OCI-LY1 (cell line): ENCODE results near the gene ZNF654.

Source experiments
- H2AFZ ChIP-seq: fragments of 200-600 bp; sonication (generic), shearing (Covaris generic); 2 replicates; pipeline ENCODE4 v1.6.0; 2014; ENCODE audit warnings: antibody characterized with exemption, mild to moderate bottlenecking, low read length
- H3F3A ChIP-seq: fragments of 200-600 bp; sonication (generic), shearing (Covaris generic); 2 replicates; pipeline ENCODE4 v1.6.0; 2014; ENCODE audit warnings: mild to moderate bottlenecking, antibody characterized with exemption, low read length, moderate library complexity; ENCODE audit not compliant: insufficient read depth
- H3K27ac ChIP-seq: fragments of 200-600 bp; sonication (generic); 2 replicates; pipeline ENCODE4 v1.5.1; 2014; ENCODE audit warnings: low read length, mixed run types, mild to moderate bottlenecking, low read depth; ENCODE audit not compliant: poor library complexity, severe bottlenecking
- H3K27me3 ChIP-seq: fragments of 200-600 bp; sonication (generic); 2 replicates; pipeline ENCODE4 v1.6.0; 2014; ENCODE audit warnings: antibody characterized with exemption, mild to moderate bottlenecking, low read length, moderate library complexity; ENCODE audit not compliant: insufficient read depth
- H3K36me3 ChIP-seq: fragments of 200-600 bp; sonication (generic); 2 replicates; pipeline ENCODE4 v1.6.1; 2014; ENCODE audit warnings: mild to moderate bottlenecking, antibody characterized with exemption, low read length, moderate library complexity, mixed read lengths; ENCODE audit not compliant: insufficient read depth
- H3K4me1 ChIP-seq: fragments of 200-600 bp; sonication (generic); 2 replicates; pipeline ENCODE4 v1.5.1; 2014; ENCODE audit warnings: mild to moderate bottlenecking, low read length, moderate library complexity; ENCODE audit not compliant: insufficient read depth, severe bottlenecking
- H3K4me2 ChIP-seq: fragments of 200-600 bp; sonication (generic), shearing (Covaris generic); 2 replicates; pipeline ENCODE4 v1.6.1; 2014; ENCODE audit warnings: low read length
- H3K4me3 ChIP-seq: fragments of 200-600 bp; sonication (generic); 2 replicates; pipeline ENCODE4 v1.5.1; 2014; ENCODE audit warnings: low read length, low read depth, mild to moderate bottlenecking, mixed read lengths; ENCODE audit not compliant: poor library complexity, severe bottlenecking
- H3K79me2 ChIP-seq: fragments of 200-600 bp; shearing (Covaris generic); 2 replicates; pipeline ENCODE4 v1.6.1; 2016; ENCODE audit warnings: mixed run types, low read length, mixed read lengths; ENCODE audit not compliant: insufficient read depth
- H3K9ac ChIP-seq: fragments of 200-600 bp; sonication (generic), shearing (Covaris generic); 2 replicates; pipeline ENCODE4 v1.6.1; 2014; ENCODE audit warnings: mild to moderate bottlenecking, low read length, mixed read lengths
- H3K9me2 ChIP-seq: fragments of 200-600 bp; sonication (generic), shearing (Covaris generic); 2 replicates; pipeline ENCODE4 v1.6.1; 2014; ENCODE audit warnings: low read depth, mild to moderate bottlenecking, low read length, mixed read lengths
- H3K9me3 ChIP-seq: fragments of 200-600 bp; shearing (Covaris generic); 2 replicates; pipeline ENCODE4 v1.6.1; 2014; ENCODE audit warnings: low read length, mixed read lengths
- H4K20me1 ChIP-seq: fragments of 200-600 bp; sonication (generic), shearing (Covaris generic); 2 replicates; pipeline ENCODE4 v1.6.0; 2016; ENCODE audit warnings: mild to moderate bottlenecking, low read length; ENCODE audit not compliant: insufficient read depth
- EZH2 ChIP-seq: fragments of 200-600 bp; sonication (generic), shearing (Covaris generic); IDR thresholded peaks from 2 replicates; pipeline ENCODE4 v1.8.0; 2017; ENCODE audit warnings: borderline replicate concordance, mixed run types, mild to moderate bottlenecking, antibody characterized with exemption, low read length, moderate library complexity, mixed read lengths
- TF ChIP-seq, protein P1 (sequence below): fragments of 200-600 bp; sonication (generic), shearing (Covaris generic); IDR thresholded peaks from 2 replicates; pipeline ENCODE4 v1.5.1; 2017; ENCODE audit warnings: mild to moderate bottlenecking, antibody characterized with exemption, low read length, moderate library complexity, mixed read lengths

Gene ZNF654

GRCh38 chr3:88132894-88133293 is 73.8 kb downstream of the ZNF654 start:
- Histone ChIP-seq H2AFZ (no peak overlapping the region), H3K9ac (no peak overlapping the region), H3K79me2 (no peaks in the 10 kb centered on the region), H3K27ac (no peak overlapping the region), H3K4me1 (no peaks in the 10 kb centered on the region), H3K4me2 (no peak overlapping the region), H3F3A (no peaks in the 10 kb centered on the region), H3K27me3 (no peaks in the 10 kb centered on the region), H3K9me2 (no peaks in the 10 kb centered on the region), H4K20me1 (no peaks in the 10 kb centered on the region), H3K36me3 (peaks cover 70% of the 10 kb centered on the region), H3K4me3 (no peak overlapping the region), H3K9me3 (no peaks in the 10 kb centered on the region)
- TF ChIP-seq, protein P1, sequence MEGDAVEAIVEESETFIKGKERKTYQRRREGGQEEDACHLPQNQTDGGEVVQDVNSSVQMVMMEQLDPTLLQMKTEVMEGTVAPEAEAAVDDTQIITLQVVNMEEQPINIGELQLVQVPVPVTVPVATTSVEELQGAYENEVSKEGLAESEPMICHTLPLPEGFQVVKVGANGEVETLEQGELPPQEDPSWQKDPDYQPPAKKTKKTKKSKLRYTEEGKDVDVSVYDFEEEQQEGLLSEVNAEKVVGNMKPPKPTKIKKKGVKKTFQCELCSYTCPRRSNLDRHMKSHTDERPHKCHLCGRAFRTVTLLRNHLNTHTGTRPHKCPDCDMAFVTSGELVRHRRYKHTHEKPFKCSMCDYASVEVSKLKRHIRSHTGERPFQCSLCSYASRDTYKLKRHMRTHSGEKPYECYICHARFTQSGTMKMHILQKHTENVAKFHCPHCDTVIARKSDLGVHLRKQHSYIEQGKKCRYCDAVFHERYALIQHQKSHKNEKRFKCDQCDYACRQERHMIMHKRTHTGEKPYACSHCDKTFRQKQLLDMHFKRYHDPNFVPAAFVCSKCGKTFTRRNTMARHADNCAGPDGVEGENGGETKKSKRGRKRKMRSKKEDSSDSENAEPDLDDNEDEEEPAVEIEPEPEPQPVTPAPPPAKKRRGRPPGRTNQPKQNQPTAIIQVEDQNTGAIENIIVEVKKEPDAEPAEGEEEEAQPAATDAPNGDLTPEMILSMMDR = no peak
- TF ChIP-seq EZH2 = no peak

GRCh38 chr3:88133711-88134263 is 74.7 kb downstream of the ZNF654 start:
- Histone ChIP-seq H3K9ac (no peak overlapping the region), H3K9me2 (no peaks in the 10 kb centered on the region), H3K79me2 (no peaks in the 10 kb centered on the region), H3K4me2 (no peak overlapping the region), H3K4me3 (no peak overlapping the region), H3K36me3 (peaks cover 76% of the 10 kb centered on the region), H2AFZ (no peak overlapping the region), H3K27ac (no peak overlapping the region), H3K27me3 (no peaks in the 10 kb centered on the region), H3F3A (no peaks in the 10 kb centered on the region), H3K9me3 (no peaks in the 10 kb centered on the region), H3K4me1 (no peaks in the 10 kb centered on the region), H4K20me1 (no peaks in the 10 kb centered on the region)
- TF ChIP-seq EZH2 = no peak
- TF ChIP-seq, protein P1 = no peak

DNA sequence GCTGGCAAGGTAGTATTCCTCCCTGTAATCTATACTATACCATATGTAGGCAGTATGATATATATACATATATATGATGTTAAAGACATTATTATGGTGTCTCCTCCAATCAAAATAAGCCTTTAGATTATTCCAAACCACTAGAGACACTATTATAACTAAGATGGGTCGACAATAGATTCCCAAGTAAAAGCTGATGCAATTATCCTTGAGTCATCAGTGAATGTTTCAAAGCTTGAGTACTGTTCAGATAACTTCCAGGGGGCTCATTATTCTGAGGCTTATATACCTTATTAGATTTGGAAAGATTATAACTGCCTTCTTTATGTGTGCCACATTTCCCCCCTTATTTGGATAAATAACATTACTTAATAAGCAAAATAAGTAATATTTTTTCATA is 78.8 kb downstream of the ZNF654 start:
- H3K36me3 ChIP-seq = peaks cover 74% of the 10 kb centered on the region
- H4K20me1 ChIP-seq = no peaks in the 10 kb centered on the region
- no peaks in the 10 kb centered on the region for H3F3A ChIP-seq
- no peak overlapping the region for H3K4me3 ChIP-seq
- no peak for TF ChIP-seq EZH2
- no peak overlapping the region for H3K9ac ChIP-seq
- no peaks in the 10 kb centered on the region for H3K9me3 ChIP-seq
- no peaks in the 10 kb centered on the region for H3K9me2 ChIP-seq
- H3K27me3 ChIP-seq = no peaks in the 10 kb centered on the region
- H2AFZ ChIP-seq = no peak overlapping the region
- H3K4me2 ChIP-seq = no peak overlapping the region
- H3K4me1 ChIP-seq = no peaks in the 10 kb centered on the region
- no peak overlapping the region for H3K27ac ChIP-seq
- H3K79me2 ChIP-seq = no peaks in the 10 kb centered on the region

- Histone ChIP-seq H3K27me3 (no peaks in the 10 kb centered on the region), H4K20me1 (no peaks in the 10 kb centered on the region), H3K4me3 (no peak overlapping the region), H3K4me2 (no peak overlapping the region), H3K4me1 (no peaks in the 10 kb centered on the region), H3K27ac (no peak overlapping the region), H3K9me2 (no peaks in the 10 kb centered on the region), H3K79me2 (no peaks in the 10 kb centered on the region), H3K9ac (no peak overlapping the region), H2AFZ (no peak overlapping the region), H3F3A (no peaks in the 10 kb centered on the region), H3K36me3 (peaks cover 47% of the 10 kb centered on the region), H3K9me3 (no peaks in the 10 kb centered on the region)
- no peak for TF ChIP-seq EZH2
- TF ChIP-seq, protein P1 = no peak
Measured at GRCh38 chr3:88141458-88142083, 82.5 kb downstream of the ZNF654 start.
